Medulla oblongata (tissue), 1 donor: ENCODE data around the gene NEK9.

Experiments used
- DNase-seq: peaks from one replicate; pipeline ENCODE4 v3.0.0-alpha.2; 2015; ENCODE audit errors: extremely low spot score

The NEK9 gene

DNA sequence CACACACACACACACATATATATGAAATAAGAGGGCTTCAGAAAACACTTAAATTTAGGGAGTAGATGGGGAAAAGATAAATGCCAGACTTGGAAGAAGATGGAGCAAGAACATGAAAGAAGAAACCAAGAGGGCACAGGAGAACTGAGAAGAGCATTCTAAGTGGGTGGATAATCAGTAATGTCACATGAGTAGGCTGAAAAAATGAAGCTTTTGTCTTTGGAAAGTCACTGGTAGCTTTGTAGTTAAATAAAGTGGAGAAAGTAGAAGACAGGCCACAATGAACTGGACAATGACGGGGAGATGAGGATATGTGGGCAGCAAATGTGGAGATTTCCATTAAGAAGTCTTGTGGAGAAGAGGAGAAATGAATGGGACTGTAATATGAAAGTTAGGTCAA, 59.6 kb downstream of the NEK9 start:
- DNase-seq, result no peak

DNA sequence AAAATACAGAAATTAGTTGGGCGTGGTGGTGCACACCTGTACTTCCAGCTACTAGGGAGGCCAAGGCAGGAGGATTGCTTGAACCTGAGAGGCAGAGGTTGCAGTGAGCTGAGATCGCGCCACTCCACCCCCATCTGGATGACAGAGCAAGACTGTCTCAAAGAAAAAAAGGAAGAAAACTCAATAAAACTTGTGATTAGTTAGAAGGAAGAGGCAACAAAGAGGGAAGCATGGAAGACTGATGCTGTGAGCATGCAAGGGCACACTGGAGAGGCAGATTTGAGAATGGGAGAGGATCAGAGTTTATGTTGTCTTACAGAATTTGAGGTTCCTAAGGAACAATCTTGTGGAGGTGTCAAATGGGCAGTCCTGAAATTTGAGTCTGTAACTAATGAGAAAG, 60.2 kb downstream of the NEK9 start:
- no peak for DNase-seq

DNA sequence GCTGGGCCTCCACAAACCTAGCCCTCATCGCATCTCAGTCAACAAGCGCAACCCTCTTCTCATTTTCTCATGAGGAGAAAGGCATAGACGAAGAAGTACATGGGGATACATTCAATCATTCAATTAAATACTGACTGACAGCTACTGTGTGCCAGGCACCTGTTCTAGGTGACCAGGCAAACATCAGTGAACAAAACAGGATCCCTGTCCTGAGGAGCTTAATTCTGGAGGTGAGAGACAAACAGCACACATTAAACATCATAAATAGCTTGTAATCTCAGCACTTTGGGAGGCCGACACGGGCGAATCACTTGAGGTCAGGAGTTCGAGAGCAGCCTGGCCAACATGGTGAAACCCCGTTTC, 62.7 kb downstream of the NEK9 start:
- no peak for DNase-seq

DNA sequence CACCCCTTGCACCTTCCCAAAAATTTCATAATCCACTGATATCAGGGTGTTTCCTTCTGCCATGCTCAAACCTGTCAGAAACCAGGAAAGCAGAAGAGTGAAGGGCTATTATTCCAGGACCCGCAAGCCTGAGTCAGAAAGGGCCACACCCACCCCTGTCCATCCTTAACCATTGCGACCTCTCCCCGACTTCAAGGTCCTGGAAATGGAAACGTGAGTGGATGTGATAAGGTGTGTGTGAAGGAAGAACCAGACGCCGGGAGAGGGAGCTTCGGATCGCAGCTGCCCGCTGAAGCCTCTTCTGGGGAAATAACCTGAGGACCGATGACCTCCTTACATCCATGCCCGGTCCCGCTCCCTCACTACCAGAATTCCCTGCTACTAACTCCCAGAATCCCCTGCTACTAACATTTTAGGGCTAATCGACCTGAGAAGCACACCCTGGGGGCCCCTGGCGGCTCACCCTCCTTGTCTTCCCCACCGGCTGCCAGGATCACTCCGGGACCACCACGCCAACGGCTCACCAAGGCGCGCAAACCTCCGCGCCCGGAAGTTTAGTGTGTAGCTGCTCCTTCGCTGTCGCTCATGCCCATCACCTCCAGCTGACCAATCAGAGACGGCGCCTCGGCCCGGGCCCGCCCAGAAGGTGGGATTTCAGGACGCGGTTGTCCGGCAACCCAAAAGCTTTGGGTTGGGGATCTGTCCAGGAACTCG, 63.2 kb downstream of the NEK9 start, which contains the start of gene ACYP1:
Gene ACYP1, minus strand, starts transcription at position 534 of the 714 bp plus-strand sequence. Its CDS starts 471 bp downstream, at position 63.
- peak; percentile 94 for DNase-seq

DNA sequence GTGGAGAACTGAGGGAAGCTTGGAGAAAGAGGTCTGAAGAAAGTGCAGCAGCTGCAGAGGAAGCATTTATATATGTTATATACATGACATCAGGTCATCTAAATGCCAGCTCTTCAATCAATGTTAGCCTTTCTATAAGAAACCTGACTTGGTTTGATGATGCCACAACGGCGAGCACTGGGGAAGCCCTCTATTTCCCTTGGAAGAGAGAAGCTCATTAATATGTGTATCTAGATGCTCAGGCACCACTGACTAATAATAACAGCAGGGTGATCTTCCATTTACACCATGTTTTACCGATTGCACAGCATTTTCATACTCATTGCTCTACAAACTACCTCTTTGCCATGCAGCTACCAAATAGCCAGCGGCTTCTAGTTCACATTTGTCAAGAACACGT, 63.8 kb downstream of the NEK9 start:
- no peak for DNase-seq

DNA sequence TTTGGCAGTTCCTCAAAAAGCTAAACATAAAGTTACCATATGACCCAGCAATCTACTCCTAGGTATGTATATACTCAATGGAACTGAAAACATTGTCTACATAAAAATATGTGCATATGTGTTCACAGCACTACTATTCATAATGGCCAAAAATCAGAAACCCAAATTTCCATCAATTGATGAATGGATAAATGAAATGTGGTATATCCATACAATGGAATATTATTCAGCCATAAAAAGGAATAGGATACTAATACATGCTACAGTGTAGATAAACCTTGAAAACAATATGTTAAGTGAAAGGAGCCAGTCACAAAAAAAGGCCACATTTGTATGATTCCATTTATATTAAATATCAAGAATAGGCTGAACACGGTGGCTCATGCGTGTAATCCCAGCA, 66.4 kb downstream of the NEK9 start:
- DNase-seq, result no peak

DNA sequence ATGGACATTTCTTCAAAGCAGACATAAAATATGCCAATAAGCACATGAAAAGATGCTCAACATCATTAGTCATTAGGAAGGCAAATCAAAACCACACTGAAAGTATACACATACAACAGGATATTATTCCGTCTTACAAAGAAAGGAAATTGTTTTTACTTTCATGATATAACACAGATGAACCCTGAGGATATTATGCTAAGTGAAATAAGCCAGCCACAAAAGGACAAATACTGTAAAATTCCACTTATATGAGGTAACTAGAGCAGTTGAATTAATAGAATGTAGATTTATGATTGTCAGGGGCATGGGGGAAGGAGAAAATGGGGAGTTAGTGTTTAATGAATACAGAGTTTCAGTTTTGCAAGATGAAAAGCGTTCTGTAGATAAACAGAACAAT, 67.2 kb downstream of the NEK9 start:
- no peak for DNase-seq

DNA sequence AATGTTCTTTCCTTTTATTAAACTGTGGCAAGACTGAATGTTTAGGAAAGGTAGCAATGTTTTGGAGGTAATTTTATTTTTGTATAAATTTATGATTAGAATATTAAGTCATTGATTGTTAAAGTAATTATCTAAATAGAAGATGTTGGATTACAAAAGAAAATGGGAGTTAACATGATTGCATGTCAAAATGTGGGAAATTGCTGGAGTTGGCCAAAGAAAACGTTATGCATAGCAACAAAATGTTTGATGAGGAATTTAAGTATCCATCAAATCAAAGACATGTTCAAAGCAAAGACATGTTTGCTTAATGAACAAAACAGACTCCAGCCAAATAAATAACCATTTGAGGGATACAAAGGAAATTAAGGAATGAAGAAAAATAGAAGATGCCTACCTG, 72.4 kb downstream of the NEK9 start:
- DNase-seq, result no peak

DNA sequence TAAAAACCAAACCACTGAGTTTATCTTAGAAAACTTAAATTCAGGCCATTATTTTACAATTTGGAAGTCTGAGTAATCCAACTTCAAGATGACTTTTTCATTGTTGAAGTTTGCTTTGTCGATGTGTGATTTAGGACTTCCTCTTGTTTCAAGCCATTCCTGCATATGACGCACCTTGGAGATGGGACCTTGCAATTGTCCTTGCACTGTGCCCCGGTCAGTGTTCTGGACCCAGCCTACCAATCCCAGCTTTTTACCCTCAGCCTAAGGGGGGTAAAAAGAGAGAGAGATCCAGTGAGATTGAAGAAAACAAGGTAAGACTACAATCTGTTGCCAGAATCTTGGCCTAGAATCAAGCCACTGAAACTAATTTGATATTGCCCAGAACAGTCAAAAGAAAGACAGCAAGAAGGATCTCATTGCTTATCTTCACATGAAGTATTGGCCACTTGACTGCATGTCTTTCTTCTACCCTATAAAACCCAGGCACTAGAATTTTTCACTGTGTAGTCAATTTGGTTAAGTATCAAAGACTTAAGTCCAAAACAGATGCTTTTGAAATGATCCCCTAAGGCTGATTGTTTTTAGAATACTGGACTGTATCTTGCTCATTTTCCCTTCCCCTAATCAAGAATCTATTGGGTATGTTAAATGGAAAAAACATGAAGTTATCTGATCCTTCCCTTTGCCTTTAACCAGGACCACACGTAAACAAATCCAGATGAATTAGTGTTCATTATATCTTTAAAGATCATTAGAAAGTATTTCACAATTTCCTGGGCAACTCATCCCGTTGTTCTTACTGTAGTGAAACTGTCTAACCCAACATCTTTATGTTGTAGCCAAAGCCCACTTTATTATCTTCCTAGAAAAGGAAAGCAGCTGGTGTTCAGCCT, 73.2 kb downstream of the NEK9 start:
- no peak for DNase-seq

DNA sequence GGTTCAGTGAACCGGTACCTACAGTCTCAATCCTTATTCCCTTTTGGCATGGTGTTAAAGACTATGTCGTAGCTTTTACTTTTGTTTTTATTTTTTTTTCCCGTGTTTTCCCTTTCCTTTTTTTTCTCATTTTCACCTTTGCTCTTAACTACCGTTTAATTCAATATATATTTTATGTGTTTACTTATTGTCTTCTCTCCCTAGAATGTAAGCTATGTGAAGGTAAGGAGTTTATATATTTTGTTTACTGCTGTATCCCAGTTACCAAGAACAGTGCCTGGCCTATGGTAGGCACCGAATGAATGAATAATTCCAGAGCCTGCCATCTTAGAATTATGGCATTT, 75.3 kb downstream of the NEK9 start:
- no peak for DNase-seq

DNA sequence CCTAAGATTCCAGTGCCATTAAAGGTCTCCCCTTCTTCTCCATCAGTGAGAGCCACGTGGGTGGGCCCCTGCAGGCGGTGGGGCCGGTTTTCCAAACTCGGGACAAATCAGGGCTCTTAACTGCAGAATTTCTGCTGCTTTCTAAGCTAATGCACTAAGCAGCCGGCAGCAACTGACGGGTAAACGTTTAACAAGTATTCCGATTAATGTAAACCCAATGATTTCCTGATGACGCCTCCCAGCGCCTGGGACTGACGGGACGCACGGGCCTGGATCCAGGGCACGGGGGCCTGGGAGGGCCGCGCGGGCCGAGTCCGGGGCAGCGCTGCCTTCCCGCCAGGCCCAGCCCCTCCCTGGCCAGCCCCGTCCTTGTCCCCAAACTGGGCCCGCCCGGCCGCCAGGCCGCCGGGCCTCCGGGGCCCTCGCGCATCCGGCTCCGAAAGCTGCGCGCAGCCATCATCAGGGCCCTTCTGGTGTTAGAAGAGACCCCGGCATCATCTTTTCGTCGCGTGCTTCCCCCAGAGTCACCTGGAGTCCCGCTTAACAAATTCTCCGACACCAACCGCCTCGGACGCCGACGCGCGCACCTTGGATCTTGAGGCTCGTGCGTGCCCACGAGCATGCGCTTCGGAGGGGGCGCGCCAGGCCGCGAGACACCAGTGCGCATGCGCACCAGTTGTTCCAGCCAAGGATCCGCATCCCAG, 75.8 kb downstream of the NEK9 start, which contains the start of gene MLH3:
Gene MLH3, minus strand, starts transcription at position 616 of the 704 bp plus-strand sequence. CDS start 1,812 bp downstream, outside the sequence.
- peak; percentile 89 for DNase-seq

DNA sequence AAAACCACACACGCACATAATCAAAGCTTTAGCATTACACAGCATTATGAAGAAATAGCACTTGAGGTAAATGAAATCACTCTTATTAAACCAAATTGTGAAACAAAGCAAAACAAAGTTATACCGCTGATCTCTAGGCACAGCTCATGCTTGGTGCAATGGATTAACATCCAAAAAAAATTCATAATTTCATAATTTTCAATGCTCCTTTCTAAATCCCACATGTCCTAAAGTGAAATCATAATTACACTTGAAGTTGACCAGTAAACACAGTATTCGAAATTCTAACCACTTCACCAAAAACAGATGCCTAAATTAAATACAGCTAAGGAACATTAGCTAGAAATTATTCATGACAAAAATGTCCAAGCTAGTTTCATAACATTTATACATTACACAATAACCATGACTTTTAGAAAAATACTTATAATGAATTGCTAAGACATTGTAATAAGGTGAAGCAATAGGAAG, 77.1 kb downstream of the NEK9 start:
- no peak for DNase-seq

DNA sequence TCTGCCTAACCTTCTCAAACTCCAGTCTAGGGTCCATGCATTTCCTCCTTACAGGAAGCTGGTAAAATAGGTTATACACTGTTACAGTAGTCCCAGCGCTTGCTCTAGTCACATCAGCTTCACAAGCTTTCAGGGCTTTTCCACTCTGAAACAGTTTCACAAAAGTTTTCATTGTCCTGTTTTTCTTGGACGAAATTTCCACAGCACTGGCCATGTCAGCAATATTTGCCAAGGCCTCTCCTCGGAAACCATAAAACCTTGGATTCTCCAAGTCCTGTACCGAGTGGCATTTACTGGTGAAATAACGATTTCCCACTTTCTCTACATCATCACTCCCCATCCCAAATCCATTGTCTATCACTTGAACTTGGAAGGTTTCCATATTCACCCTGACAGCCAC, 77.7 kb downstream of the NEK9 start:
- DNase-seq, result peak; percentile 84

DNA sequence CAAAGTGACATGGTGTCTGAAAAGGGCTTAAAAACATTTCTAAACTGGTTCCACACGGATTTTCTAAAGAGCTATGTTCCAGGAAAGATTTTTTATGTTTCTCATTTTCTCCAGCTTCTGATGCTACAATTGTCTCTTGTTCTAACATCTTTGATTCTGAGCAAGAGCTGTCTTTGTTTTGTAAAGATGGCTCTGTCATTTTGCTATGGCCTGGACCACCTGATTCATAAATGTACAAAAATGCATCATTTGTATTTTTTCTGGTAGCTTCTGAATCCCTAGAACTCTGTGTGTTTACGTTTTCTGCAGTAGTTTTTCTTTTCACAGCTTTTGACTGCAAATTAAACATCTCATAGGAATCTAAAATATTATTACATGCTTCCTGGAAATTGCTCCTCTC, 78.7 kb downstream of the NEK9 start:
- DNase-seq, result no peak

DNA sequence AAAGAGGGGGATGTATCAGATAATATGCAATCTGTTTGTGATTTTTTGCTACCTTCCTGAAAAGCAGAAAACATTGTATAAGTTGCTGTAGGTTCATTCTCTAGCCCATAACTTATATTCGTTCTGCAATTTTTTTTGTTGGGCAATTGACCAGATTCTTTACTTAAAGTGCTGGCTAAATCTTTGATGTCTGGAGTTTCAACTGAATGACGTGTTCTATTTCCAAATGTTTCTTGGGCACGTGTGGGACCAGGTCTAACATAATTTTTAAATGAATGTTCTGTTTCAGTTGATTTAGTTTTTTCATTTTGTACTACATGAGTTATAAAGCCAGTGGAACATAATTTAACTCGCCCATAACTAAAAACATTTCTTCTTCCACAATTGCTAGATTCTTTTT, 79.3 kb downstream of the NEK9 start:
- no peak for DNase-seq

DNA sequence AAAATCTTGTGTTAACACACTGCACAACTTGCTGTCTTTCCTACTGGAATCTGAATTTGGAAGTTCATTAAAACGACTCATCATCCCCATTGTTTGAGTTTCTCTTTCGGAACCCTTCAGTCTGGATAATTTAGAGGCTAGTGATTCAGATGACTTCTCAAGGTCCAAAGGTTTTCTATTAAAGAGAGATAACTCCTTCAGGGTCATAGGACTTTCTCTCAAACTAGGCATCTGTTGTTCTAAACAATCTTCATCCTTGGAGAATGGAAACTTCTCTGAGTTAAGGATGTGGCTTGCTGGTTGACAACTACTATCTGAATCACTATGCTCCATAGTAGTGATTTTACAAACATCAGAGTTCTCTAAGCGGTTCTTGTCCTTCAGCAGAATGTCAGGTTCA, 79.9 kb downstream of the NEK9 start:
- no peak for DNase-seq

DNA sequence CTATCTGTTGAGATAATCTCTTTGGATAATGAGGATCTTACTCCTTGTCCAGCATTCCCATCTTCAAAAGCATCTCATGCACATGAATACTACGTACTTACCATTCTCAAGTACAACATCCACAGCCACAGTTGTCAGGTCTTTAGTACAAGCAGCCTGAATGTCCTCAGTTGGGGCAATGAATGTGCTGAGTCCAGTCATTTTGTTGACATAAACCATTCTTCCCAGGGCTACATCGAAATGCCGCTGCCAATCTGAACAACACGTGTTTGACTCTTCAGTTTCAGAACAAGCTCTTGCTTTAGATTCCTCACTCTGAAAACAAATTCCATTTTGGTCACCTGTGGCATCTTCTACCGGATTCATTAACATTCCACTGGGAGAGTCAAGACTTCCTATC, 80.6 kb downstream of the NEK9 start:
- DNase-seq, result no peak

DNA sequence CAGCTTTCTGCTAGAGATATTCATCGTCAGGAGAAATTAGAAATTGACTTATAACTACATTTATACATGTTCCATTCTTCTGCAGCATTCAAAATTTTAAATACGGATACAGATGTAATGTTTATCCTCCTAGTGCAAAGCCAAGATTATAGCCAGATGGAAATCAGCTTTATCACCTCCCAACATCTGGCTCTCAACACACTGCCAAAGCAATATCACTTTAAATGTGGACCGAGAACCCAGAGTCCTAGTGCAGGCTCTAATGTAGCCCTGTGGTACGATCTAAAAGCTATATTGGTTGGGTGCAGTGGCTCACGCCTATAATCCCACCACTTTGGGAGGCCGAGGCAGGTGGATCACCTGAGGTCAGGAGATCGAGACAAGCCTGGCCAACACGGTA, 82.1 kb downstream of the NEK9 start:
- no peak for DNase-seq

DNA sequence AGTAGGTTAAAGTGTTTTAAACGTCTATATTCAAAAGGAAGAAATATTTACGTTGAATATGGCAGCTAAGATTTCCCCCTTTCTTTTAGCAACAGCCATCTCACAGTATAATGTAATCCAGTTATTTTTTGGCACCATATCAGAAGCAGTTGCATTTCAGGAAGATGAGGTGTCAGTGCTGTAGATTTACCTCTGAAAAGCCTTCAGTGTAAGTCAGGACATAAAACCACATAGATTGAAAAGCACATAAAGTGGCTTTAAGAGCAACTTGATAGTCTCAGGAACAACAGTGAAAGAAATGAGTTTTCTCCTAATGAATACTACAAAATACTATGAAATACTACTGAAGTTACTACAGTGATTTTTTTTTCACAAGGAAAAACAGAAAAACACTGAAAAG, 82.5 kb downstream of the NEK9 start:
- no peak for DNase-seq

DNA sequence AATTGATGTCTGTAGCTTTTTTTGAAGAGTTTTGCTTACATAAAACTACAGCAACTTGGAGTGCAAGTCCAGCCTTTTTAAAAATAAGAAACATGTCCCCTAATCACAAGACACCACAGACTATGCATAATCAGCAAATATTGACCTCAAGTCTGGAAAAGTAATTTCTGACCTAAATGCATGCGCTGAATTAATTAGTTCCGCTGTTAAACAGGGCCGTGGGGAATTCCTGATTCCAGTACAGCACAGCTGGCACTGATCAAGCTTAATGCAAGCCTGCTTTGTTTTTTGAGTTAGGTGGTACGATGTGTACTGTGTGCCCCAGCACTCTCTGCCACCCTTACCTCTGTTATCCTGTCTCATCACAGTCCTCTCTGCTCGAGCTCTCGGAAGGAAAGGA, 84.8 kb downstream of the NEK9 start:
- no peak for DNase-seq

DNA sequence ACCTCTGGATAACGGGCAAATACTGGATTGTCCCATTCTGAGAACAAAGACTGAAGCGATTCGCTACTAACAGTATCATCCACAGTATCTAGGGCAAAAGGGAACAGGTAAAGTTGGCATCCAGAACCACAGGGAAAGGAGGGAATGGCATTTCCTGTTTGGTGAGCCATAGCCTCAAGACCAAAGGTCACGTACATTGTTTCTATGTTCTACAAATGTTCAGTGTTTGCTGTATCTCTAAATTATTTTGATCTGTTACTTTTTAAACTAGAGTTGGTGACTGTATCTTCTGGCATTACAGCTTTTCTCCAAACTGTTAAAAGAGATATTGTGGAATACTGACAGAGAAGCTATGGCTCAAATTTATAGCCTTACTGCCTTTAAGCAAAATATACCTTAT, 85.2 kb downstream of the NEK9 start:
- DNase-seq, result no peak

DNA sequence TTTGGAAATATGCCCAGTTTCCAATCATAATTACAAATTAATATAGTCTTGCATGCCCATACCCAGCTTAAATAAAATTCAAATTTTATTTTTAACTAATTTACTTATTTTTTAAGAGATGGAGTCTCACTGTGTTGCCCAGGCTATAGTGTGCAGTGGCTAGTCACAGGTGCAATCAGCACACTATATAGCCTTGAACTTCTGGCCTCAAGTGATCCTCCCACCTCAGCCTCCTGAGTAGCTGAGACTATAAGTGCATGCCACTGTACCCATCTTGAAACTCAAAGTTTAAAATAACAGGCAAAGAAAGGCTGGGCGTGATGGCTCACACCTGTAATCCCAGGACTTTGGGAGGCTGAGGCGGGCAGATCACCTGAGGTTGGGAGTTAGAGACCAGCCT, 85.9 kb downstream of the NEK9 start:
- DNase-seq, result no peak
